H9 (cell line): Measurements from ENCODE around the gene SETMAR. TPM values are rescaled to one million over a fixed set of nuclear protein-coding genes. Genes with fewer than 3 reads are reported as not detected.
A peak's percentile ranks its signal among the peaks of the same experiment; 100 is the strongest.

Experiments
- DNase-seq: peaks from one replicate; pipeline ENCODE4 v3.0.0-alpha.2; 2017
- H2AFZ ChIP-seq: one replicate; pipeline ENCODE4 v1.6.1; 2013; ENCODE audit warnings: mild to moderate bottlenecking, low read length, control low read depth, moderate library complexity
- H2AK5ac ChIP-seq: 2 replicates; pipeline ENCODE4 v1.6.1; 2013; ENCODE audit warnings: low read length, control low read depth, mixed read lengths; ENCODE audit not compliant: insufficient read length
- H2BK120ac ChIP-seq: one replicate; pipeline ENCODE4 v1.6.1; 2013; ENCODE audit warnings: low read depth, mild to moderate bottlenecking, low read length, control low read depth, inconsistent platforms; ENCODE audit not compliant: poor library complexity, severe bottlenecking
- H2BK12ac ChIP-seq: 2 replicates; pipeline ENCODE4 v1.6.1; 2013; ENCODE audit warnings: low read length, control low read depth, mixed read lengths, low read depth; ENCODE audit not compliant: insufficient read length
- H2BK15ac ChIP-seq: 2 replicates; pipeline ENCODE4 v1.6.1; 2013; ENCODE audit warnings: low read depth, low read length, control low read depth
- H2BK20ac ChIP-seq: one replicate; pipeline ENCODE4 v1.6.1; 2013; ENCODE audit warnings: low read depth, mild to moderate bottlenecking, low read length, control low read depth, inconsistent platforms; ENCODE audit not compliant: poor library complexity, severe bottlenecking
- H2BK5ac ChIP-seq: 2 replicates; pipeline ENCODE4 v1.6.1; 2013; ENCODE audit warnings: low read length, control low read depth, mixed read lengths; ENCODE audit not compliant: insufficient read length
- H3K14ac ChIP-seq: 2 replicates; pipeline ENCODE4 v1.6.1; 2013; ENCODE audit warnings: low read length, control low read depth; ENCODE audit not compliant: insufficient read depth
- H3K18ac ChIP-seq: 2 replicates; pipeline ENCODE4 v1.6.1; 2013; ENCODE audit warnings: low read depth, mild to moderate bottlenecking, mixed read lengths, low read length, control low read depth; ENCODE audit not compliant: insufficient read length
- H3K23ac ChIP-seq: 2 replicates; pipeline ENCODE4 v1.6.1; 2013; ENCODE audit warnings: low read length, control low read depth, mixed read lengths, low read depth; ENCODE audit not compliant: insufficient read length
- H3K23me2 ChIP-seq: 2 replicates; pipeline ENCODE4 v1.6.1; 2013; ENCODE audit warnings: low read depth, mild to moderate bottlenecking, mixed read lengths, low read length, control low read depth; ENCODE audit not compliant: insufficient read length, poor library complexity, severe bottlenecking
- H3K27ac ChIP-seq: 2 replicates; pipeline ENCODE4 v1.5.1; 2013; ENCODE audit warnings: low read length, control low read depth, mixed read lengths, low read depth; ENCODE audit not compliant: insufficient read length
- H3K27me3 ChIP-seq: 2 replicates; pipeline ENCODE4 v1.6.1; 2013; ENCODE audit warnings: low read length, control low read depth, inconsistent platforms; ENCODE audit not compliant: insufficient read depth
- H3K4ac ChIP-seq: 2 replicates; pipeline ENCODE4 v1.6.1; 2013; ENCODE audit warnings: low read depth, mild to moderate bottlenecking, control low read depth, inconsistent platforms, low read length, moderate library complexity
- H3K4me1 ChIP-seq: 2 replicates; pipeline ENCODE4 v1.6.1; 2013; ENCODE audit warnings: low read length, control low read depth, inconsistent platforms; ENCODE audit not compliant: insufficient read depth
- H3K4me2 ChIP-seq: 2 replicates; pipeline ENCODE4 v1.6.1; 2013; ENCODE audit warnings: low read length, control low read depth, mixed read lengths; ENCODE audit not compliant: insufficient read length, insufficient read depth
- H3K56ac ChIP-seq: 2 replicates; pipeline ENCODE4 v1.6.1; 2013; ENCODE audit warnings: low read depth, mild to moderate bottlenecking, mixed read lengths, low read length, control low read depth; ENCODE audit not compliant: insufficient read length
- H3K79me1 ChIP-seq: 2 replicates; pipeline ENCODE4 v1.6.1; 2013; ENCODE audit warnings: low read depth, mild to moderate bottlenecking, moderate library complexity, low read length, control low read depth, inconsistent platforms; ENCODE audit not compliant: insufficient read depth, poor library complexity, severe bottlenecking
- H3K79me2 ChIP-seq: 2 replicates; pipeline ENCODE4 v1.6.1; 2013; ENCODE audit warnings: low read length, control low read depth, inconsistent platforms; ENCODE audit not compliant: insufficient read depth
- H3K9ac ChIP-seq: 2 replicates; pipeline ENCODE4 v1.6.1; 2013; ENCODE audit warnings: low read length, control low read depth, mixed read lengths; ENCODE audit not compliant: insufficient read length; ENCODE audit errors: extremely low read depth
- H3K9me3 ChIP-seq: one replicate; pipeline ENCODE4 v1.6.1; 2013; ENCODE audit warnings: low read depth, low read length, inconsistent platforms; ENCODE audit not compliant: control insufficient read depth
- H3T11ph ChIP-seq: one replicate; pipeline ENCODE4 v1.6.1; 2013; ENCODE audit warnings: mild to moderate bottlenecking, low read length, control low read depth, inconsistent platforms
- H4K20me1 ChIP-seq: one replicate; pipeline ENCODE4 v1.6.1; 2013; ENCODE audit not compliant: control insufficient read depth, insufficient read length, insufficient read depth
- H4K5ac ChIP-seq: 2 replicates; pipeline ENCODE4 v1.6.1; 2013; ENCODE audit warnings: low read depth, mild to moderate bottlenecking, mixed read lengths, low read length, control low read depth; ENCODE audit not compliant: insufficient read length
- H4K8ac ChIP-seq: replicated peaks from 2 replicates; pipeline ENCODE4 v1.6.1; 2013; ENCODE audit warnings: low read length, control low read depth, mixed read lengths, low read depth; ENCODE audit not compliant: insufficient read length
- H4K91ac ChIP-seq: 2 replicates; pipeline ENCODE4 v1.6.1; 2013; ENCODE audit warnings: low read depth, mild to moderate bottlenecking, moderate library complexity, mixed read lengths, low read length, control low read depth; ENCODE audit not compliant: insufficient read length
- H3K27ac Mint-ChIP-seq, 3 experiments: 2 replicates in 2 of 3; 3 replicates in 1 of 3; pipeline ENCODE4 v1.8.0; 2020 to 2021; ENCODE audit warnings: mixed read lengths in 3 of 3, mild to moderate bottlenecking in 1 of 3, moderate library complexity in 1 of 3
- H3K27me3 Mint-ChIP-seq: 2 replicates; pipeline ENCODE4 v1.8.0; 2021; ENCODE audit warnings: low read depth, mild to moderate bottlenecking, moderate library complexity, mixed read lengths
- H3K36me3 Mint-ChIP-seq, 3 experiments: 2 replicates in 2 of 3; 3 replicates in 1 of 3; pipeline ENCODE4 v1.8.0; 2020 to 2021; ENCODE audit warnings: low read depth in 3 of 3, mixed read lengths in 3 of 3; ENCODE audit not compliant: insufficient read depth in 1 of 3
- H3K4me1 Mint-ChIP-seq, 2 experiments: 2 replicates each; pipeline ENCODE4 v1.8.0; 2020; ENCODE audit warnings: mixed read lengths in 2 of 2
- H3K4me3 Mint-ChIP-seq, 2 experiments: 2 replicates in 1 of 2; 3 replicates in 1 of 2; pipeline ENCODE4 v1.8.0; 2020 to 2021; ENCODE audit warnings: mild to moderate bottlenecking in 2 of 2, mixed read lengths in 2 of 2, moderate library complexity in 1 of 2
- H3K9me3 Mint-ChIP-seq, 2 experiments: 2 replicates in 1 of 2; 3 replicates in 1 of 2; pipeline ENCODE4 v1.8.0; 2020; ENCODE audit warnings: mild to moderate bottlenecking in 2 of 2, mixed read lengths in 2 of 2, moderate library complexity in 1 of 2
- WGBS: extraction: QIAGEN DNeasy Blood & Tissue Kit; methylation state at CpG from one replicate; pipeline ENCODE4 v1.1.7; 2013; ENCODE audit warnings: missing lambda C conversion rate, low lambda C conversion rate, mixed read lengths; ENCODE audit not compliant: insufficient read length; ENCODE audit errors: extremely low coverage; 5-methylcytosine and 5-hydroxymethylcytosine counted together
- total RNA-seq: library from RNA; stranded (reverse); gene quantifications from 2 replicates; pipeline ENCODE4 v1.2.1, GENCODE V29; 2021
- TF ChIP-seq, protein P1 (sequence below): fragments of 200-600 bp; sonication (generic); conservative IDR thresholded peaks from 3 replicates; pipeline ENCODE4 v1.8.0; 2021; ENCODE audit warnings: antibody characterized with exemption, mild to moderate bottlenecking

SETMAR gene
- total RNA-seq, 1 experiment from 2014 or later, result 29.1 TPM

DNA sequence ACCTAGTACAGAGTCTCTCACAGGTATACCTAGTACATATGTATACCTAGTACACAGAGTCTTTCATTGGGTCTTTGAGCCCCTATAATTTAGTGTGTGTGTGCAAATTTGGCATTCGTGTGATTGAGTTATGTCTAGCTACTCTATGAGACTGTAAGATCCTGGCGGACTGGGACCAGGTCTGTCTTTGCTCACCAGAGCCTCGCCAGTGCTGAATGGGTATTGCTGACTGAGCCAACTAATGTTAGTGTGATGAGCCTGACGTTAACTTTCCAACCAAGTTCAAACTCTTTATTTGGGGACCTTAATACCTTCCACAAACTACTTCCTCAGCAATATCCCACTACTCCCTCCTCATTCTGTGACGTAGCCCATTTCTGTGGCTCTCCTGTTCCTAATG is 35.6 kb downstream of the SETMAR start:
- no CpG with 5 or more reads among the region's 5 CpGs for WGBS

More for the DNA sequence above, 35.6 kb downstream of the SETMAR start:
- no peak overlapping the region for H3K18ac ChIP-seq
- no peak overlapping the region for H3K4ac ChIP-seq
- H2BK20ac ChIP-seq, result no peak overlapping the region
- H2AK5ac ChIP-seq, result no peak overlapping the region
- H3K4me1 ChIP-seq, result no peaks in the 10 kb centered on the region; the same call in 1 of the 2 replicates
- Mint-ChIP-seq H3K36me3 (no peaks in the 10 kb centered on the region), H3K4me3 (no peak overlapping the region), H3K27me3 (no peaks in the 10 kb centered on the region), H3K4me1 (peaks cover 35 to 38% of the 10 kb centered on the region in 2 experiments), H3K27ac (no peak overlapping the region), H3K9me3 (no peaks in the 10 kb centered on the region)
- no peak overlapping the region for H3K23ac ChIP-seq
- H4K91ac ChIP-seq, result no peak overlapping the region
- no peak overlapping the region for H3T11ph ChIP-seq
- H3K27me3 ChIP-seq, result no peaks in the 10 kb centered on the region
- H3K4me2 ChIP-seq, result no peak overlapping the region
- no peaks in the 10 kb centered on the region for H4K20me1 ChIP-seq
- no peak overlapping the region for H3K56ac ChIP-seq
- no peaks in the 10 kb centered on the region for H3K79me2 ChIP-seq
- H2BK5ac ChIP-seq, result no peak overlapping the region
- H2BK12ac ChIP-seq, result no peak overlapping the region
- no peak for DNase-seq
- no peak overlapping the region for H4K8ac ChIP-seq
- H4K5ac ChIP-seq, result no peak overlapping the region
- no peak overlapping the region for H3K27ac ChIP-seq
- H2AFZ ChIP-seq, result no peak overlapping the region
- H3K9ac ChIP-seq, result no peak overlapping the region
- no peak overlapping the region for H3K14ac ChIP-seq
- no peaks in the 10 kb centered on the region for H3K9me3 ChIP-seq
- no peak overlapping the region for H2BK15ac ChIP-seq
- H2BK120ac ChIP-seq, result no peak overlapping the region
- no peaks in the 10 kb centered on the region for H3K79me1 ChIP-seq
- H3K23me2 ChIP-seq, result no peaks in the 10 kb centered on the region
- TF ChIP-seq, protein P1, sequence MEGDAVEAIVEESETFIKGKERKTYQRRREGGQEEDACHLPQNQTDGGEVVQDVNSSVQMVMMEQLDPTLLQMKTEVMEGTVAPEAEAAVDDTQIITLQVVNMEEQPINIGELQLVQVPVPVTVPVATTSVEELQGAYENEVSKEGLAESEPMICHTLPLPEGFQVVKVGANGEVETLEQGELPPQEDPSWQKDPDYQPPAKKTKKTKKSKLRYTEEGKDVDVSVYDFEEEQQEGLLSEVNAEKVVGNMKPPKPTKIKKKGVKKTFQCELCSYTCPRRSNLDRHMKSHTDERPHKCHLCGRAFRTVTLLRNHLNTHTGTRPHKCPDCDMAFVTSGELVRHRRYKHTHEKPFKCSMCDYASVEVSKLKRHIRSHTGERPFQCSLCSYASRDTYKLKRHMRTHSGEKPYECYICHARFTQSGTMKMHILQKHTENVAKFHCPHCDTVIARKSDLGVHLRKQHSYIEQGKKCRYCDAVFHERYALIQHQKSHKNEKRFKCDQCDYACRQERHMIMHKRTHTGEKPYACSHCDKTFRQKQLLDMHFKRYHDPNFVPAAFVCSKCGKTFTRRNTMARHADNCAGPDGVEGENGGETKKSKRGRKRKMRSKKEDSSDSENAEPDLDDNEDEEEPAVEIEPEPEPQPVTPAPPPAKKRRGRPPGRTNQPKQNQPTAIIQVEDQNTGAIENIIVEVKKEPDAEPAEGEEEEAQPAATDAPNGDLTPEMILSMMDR, result 0 out of 3 replicates have a peak, but pooled peaks have one; percentile 18
